HUES6 (cell line): Measurements from ENCODE around the gene C16orf89.

Experiments used
- H3K27ac ChIP-seq: 2 replicates; pipeline ENCODE4 v1.7.0; 2013; ENCODE audit warnings: low read depth, mild to moderate bottlenecking, low read length, inconsistent platforms
- H3K27me3 ChIP-seq: 2 replicates; pipeline ENCODE4 v1.6.1; 2013; ENCODE audit warnings: low read length; ENCODE audit not compliant: control insufficient read depth, insufficient read depth
- H3K36me3 ChIP-seq: 2 replicates; pipeline ENCODE4 v1.6.1; 2013; ENCODE audit warnings: low read length; ENCODE audit not compliant: control insufficient read depth, insufficient read depth
- H3K4me1 ChIP-seq: 2 replicates; pipeline ENCODE4 v1.6.1; 2013; ENCODE audit warnings: low read length; ENCODE audit not compliant: control insufficient read depth, insufficient read depth
- H3K4me3 ChIP-seq: 2 replicates; pipeline ENCODE4 v1.5.1; 2013; ENCODE audit warnings: low read depth, low read length
- H3K9ac ChIP-seq: one replicate; pipeline ENCODE4 v1.6.1; 2013; ENCODE audit warnings: mild to moderate bottlenecking, low read length
- H3K9me3 ChIP-seq: 2 replicates; pipeline ENCODE4 v1.6.1; 2013; ENCODE audit warnings: low read depth, low read length; ENCODE audit not compliant: control insufficient read depth, insufficient read depth

C16orf89 gene

DNA sequence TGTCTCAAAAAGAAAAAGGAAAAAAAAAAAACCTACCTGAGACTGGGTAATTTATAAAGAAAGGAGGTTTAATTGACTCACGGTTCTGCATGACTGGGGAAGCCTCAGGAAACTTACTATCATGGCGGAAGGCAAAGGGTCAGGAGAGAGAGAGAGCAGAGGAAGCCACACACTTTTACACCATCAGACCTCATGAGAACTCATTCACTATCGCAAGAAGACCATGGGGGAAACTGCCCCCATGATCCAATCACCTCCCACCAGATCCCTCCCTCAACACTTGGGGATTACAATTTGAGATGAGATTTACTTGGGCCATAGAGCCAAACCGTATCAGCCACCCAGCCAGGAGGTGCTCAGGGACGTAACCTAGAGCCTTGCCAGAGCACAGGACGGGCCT is 52.9 kb downstream of the C16orf89 start:
- Histone ChIP-seq H3K9me3 (no peaks in the 10 kb centered on the region), H3K27me3 (no peaks in the 10 kb centered on the region; the same call in 1 of the 2 replicates)

GRCh38 chr16:5011637-5012036 is 54.1 kb downstream of the C16orf89 start:
- no peak overlapping the region for H3K4me3 ChIP-seq
- no peaks in the 10 kb centered on the region for H3K36me3 ChIP-seq
- H3K9ac ChIP-seq: no peak overlapping the region
- no peaks in the 10 kb centered on the region for H3K4me1 ChIP-seq
- no peak overlapping the region for H3K27ac ChIP-seq
- no peaks in the 10 kb centered on the region; the same call in 1 of the 2 replicates for H3K27me3 ChIP-seq
- no peaks in the 10 kb centered on the region for H3K9me3 ChIP-seq

More for the DNA sequence above, 52.9 kb downstream of the C16orf89 start:
- Histone ChIP-seq H3K4me3 (no peak overlapping the region), H3K4me1 (no peaks in the 10 kb centered on the region), H3K36me3 (no peaks in the 10 kb centered on the region), H3K9ac (no peak overlapping the region), H3K27ac (no peak overlapping the region)

GRCh38 chr16:5010576-5011329 is 55.0 kb downstream of the C16orf89 start:
- no peaks in the 10 kb centered on the region; the same call in 1 of the 2 replicates for H3K27me3 ChIP-seq
- H3K36me3 ChIP-seq: no peaks in the 10 kb centered on the region
- no peak overlapping the region for H3K4me3 ChIP-seq
- H3K9ac ChIP-seq: no peak overlapping the region
- no peaks in the 10 kb centered on the region for H3K9me3 ChIP-seq
- no peaks in the 10 kb centered on the region for H3K4me1 ChIP-seq
- no peak overlapping the region for H3K27ac ChIP-seq

DNA sequence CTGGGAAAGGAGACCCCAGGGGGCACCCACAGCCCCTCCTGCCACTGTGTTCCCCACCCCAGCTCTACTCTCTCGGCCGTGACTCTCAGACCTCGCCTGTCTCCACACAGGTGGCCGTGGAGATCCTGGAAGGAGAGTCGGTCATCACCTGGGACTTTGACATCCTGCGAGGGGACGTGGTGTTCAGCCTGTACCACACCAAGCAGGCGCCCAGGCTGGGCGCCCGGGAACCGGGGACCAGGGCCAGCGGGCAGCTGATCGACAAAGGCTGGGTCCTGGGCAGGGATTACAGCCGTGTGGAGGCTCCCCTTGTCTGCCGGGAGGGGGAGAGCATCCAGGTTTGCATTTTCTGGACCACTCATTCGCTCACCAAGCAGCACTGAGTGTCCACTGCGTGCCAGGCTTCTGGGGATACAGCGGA is 57.4 kb downstream of the C16orf89 start:
- no peak overlapping the region for H3K9ac ChIP-seq
- no peak overlapping the region for H3K27ac ChIP-seq
- no peaks in the 10 kb centered on the region for H3K36me3 ChIP-seq
- no peaks in the 10 kb centered on the region for H3K9me3 ChIP-seq
- H3K27me3 ChIP-seq: no peaks in the 10 kb centered on the region; the same call in 1 of the 2 replicates
- H3K4me3 ChIP-seq: no peak overlapping the region
- H3K4me1 ChIP-seq: no peaks in the 10 kb centered on the region

- Histone ChIP-seq H3K36me3 (no peaks in the 10 kb centered on the region), H3K4me1 (no peaks in the 10 kb centered on the region), H3K9me3 (no peaks in the 10 kb centered on the region), H3K27ac (no peak overlapping the region), H3K27me3 (no peaks in the 10 kb centered on the region; the same call in 1 of the 2 replicates), H3K4me3 (no peak overlapping the region), H3K9ac (no peak overlapping the region)
These were observed 58.5 kb downstream of the C16orf89 start for GRCh38 chr16:5007256-5007655.

GRCh38 chr16:5006348-5007193 is 59.2 kb downstream of the C16orf89 start:
- H3K27ac ChIP-seq: no peak overlapping the region
- no peaks in the 10 kb centered on the region for H3K36me3 ChIP-seq
- no peak overlapping the region for H3K4me3 ChIP-seq
- H3K4me1 ChIP-seq: no peaks in the 10 kb centered on the region
- no peak overlapping the region for H3K9ac ChIP-seq
- H3K27me3 ChIP-seq: no peaks in the 10 kb centered on the region
- no peaks in the 10 kb centered on the region for H3K9me3 ChIP-seq

- Histone ChIP-seq H3K9me3 (no peaks in the 10 kb centered on the region), H3K27me3 (no peaks in the 10 kb centered on the region), H3K9ac (no peak overlapping the region), H3K4me3 (no peak overlapping the region), H3K36me3 (no peaks in the 10 kb centered on the region), H3K4me1 (no peaks in the 10 kb centered on the region), H3K27ac (no peak overlapping the region)
These were observed 59.8 kb downstream of the C16orf89 start for GRCh38 chr16:5005916-5006315.

- H3K4me3 ChIP-seq: no peak overlapping the region
- no peaks in the 10 kb centered on the region for H3K9me3 ChIP-seq
- no peaks in the 10 kb centered on the region for H3K27me3 ChIP-seq
- no peaks in the 10 kb centered on the region for H3K36me3 ChIP-seq
- H3K4me1 ChIP-seq: no peaks in the 10 kb centered on the region
- no peak overlapping the region for H3K9ac ChIP-seq
- H3K27ac ChIP-seq: no peak overlapping the region
These were observed 61.4 kb downstream of the C16orf89 start for GRCh38 chr16:5004311-5004710.

- H3K27ac ChIP-seq: no peak overlapping the region
- no peaks in the 10 kb centered on the region for H3K36me3 ChIP-seq
- H3K9ac ChIP-seq: no peak overlapping the region
- no peak overlapping the region for H3K4me3 ChIP-seq
- no peaks in the 10 kb centered on the region for H3K9me3 ChIP-seq
- no peaks in the 10 kb centered on the region for H3K4me1 ChIP-seq
- H3K27me3 ChIP-seq: no peaks in the 10 kb centered on the region
These were observed 61.9 kb downstream of the C16orf89 start for GRCh38 chr16:5003828-5004227.

DNA sequence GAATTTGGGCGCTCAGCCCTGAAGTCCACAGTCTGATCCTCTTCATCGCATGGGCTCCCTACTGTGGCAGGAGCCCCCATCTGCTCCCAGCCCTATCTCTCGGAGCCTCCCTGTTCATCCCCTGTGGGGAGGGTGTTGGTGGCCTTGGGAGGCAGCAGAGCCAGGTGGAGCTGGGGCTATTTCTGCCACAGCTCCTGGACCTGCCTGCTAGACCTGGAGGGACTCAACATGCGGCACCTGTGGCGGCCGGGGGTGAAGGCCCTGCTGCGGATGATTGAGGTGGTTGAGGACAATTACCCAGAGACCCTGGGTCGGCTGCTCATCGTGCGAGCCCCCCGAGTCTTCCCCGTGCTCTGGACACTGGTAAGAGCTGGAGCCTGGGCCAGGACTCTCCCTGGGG is 62.5 kb downstream of the C16orf89 start:
- no peak overlapping the region for H3K9ac ChIP-seq
- no peaks in the 10 kb centered on the region for H3K27me3 ChIP-seq
- H3K36me3 ChIP-seq: no peaks in the 10 kb centered on the region
- H3K4me1 ChIP-seq: no peaks in the 10 kb centered on the region
- H3K4me3 ChIP-seq: no peak overlapping the region
- H3K9me3 ChIP-seq: no peaks in the 10 kb centered on the region
- H3K27ac ChIP-seq: no peak overlapping the region

- H3K9ac ChIP-seq: no peak overlapping the region
- H3K27ac ChIP-seq: no peak overlapping the region
- H3K36me3 ChIP-seq: no peaks in the 10 kb centered on the region
- no peak overlapping the region for H3K4me3 ChIP-seq
- no peaks in the 10 kb centered on the region for H3K9me3 ChIP-seq
- no peaks in the 10 kb centered on the region for H3K4me1 ChIP-seq
- H3K27me3 ChIP-seq: no peaks in the 10 kb centered on the region
These were observed 63.0 kb downstream of the C16orf89 start for GRCh38 chr16:5002699-5003143.
